ENCODE data around the gene SLX9. TPM values are rescaled to one million over a fixed set of nuclear protein-coding genes. Genes with fewer than 3 reads are reported as not detected.

Gene SLX9
- total and polyA plus RNA-seq, 2 experiments from 2014 or later: 25.6 to 35.8 TPM

DNA sequence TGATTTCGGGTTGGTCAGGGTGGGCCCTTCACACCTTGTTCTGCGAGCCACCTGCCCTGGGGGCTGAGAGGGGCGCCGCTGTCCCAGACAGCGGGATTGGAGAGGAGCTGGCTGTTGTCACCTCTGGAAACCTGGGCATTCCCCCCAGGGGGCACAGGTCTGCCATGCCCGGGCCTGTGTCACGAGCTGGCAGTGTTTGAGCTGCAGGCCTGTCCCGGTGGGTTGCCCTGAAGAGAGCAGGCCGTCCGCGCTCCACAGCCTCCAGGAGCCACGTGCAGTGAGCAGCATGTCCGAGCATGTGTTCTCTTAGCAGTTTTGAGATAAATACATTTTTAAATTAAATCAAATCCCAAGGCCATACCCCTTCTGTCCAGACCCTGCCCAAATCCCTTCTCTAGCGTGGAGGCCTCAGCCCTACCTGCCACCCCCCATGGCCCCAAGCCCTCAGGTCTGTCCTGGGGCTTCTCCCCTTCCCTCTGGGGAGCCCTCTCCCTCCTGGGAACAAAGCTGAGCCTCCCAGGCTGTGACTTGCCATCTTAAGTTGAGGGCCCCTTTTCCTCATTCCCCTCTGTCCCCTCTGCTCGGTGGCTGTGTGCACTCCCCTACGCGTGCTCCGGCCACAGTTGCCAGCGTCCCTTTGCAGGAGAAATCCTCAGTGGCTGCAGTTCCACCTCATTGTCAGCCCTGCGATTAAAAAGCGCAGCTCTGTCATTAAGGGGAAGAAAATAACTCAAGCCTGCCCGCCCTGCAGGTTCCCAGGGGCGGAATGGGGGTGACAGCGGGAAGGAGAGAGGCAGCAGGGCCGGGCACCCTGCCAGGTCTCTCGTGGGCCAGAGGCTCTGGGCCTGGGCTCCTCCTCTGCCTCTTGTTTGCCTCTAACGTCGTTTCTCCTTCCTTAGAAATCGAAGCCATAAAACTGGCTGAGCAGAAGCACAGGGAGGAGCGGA, 26.6 kb downstream of the SLX9 start:
- peaks cover 22% of the 10 kb centered on the region for H3K4me1 ChIP-seq (ENCODE audit: insufficient read depth)
- no peaks in the 10 kb centered on the region for H3K27me3 ChIP-seq (replicated peaks; ENCODE audit: insufficient read depth)
- peaks cover 3% of the 10 kb centered on the region; the same call in 1 of the 2 replicates for H3K36me3 ChIP-seq (ENCODE audit: low read depth)
- in situ Hi-C loops (cut with MboI): no loop called here
- no peak overlapping the region for H3K4me3 ChIP-seq
- no peak for DNase-seq
- H4K20me1 ChIP-seq (ENCODE audit: insufficient read depth): no peaks in the 10 kb centered on the region
- H3K9me3 ChIP-seq (ENCODE audit: low read depth): no peaks in the 10 kb centered on the region
- H3K9ac ChIP-seq: no peak overlapping the region
- H3K4me2 ChIP-seq (ENCODE audit: unreplicated experiment): no peak overlapping the region
- H3K9me2 ChIP-seq (ENCODE audit: insufficient read depth): no peaks in the 10 kb centered on the region
- TF ChIP-seq EZH2 (IDR thresholded peaks at IDR 0.05; ENCODE audit: insufficient read depth, poor library complexity, severe bottlenecking): no peak
- TF ChIP-seq EZH2phosphoT487 (IDR thresholded peaks at IDR 0.05; ENCODE audit: insufficient read depth, low read depth): no peak
- WGBS, 2 experiments (ENCODE audit: low coverage in 1 of 2, low lambda C conversion rate in 2 of 2, missing lambda C conversion rate in 2 of 2): 82 to 84% methylated on average over 30 of the region's 30 CpGs
- H3F3A ChIP-seq (ENCODE audit: insufficient read depth): peaks cover 27% of the 10 kb centered on the region
- H3K79me2 ChIP-seq (ENCODE audit: insufficient read depth): peaks cover 45% of the 10 kb centered on the region
- no peak overlapping the region for H3K27ac ChIP-seq
- H2AFZ ChIP-seq: no peak overlapping the region

DNA sequence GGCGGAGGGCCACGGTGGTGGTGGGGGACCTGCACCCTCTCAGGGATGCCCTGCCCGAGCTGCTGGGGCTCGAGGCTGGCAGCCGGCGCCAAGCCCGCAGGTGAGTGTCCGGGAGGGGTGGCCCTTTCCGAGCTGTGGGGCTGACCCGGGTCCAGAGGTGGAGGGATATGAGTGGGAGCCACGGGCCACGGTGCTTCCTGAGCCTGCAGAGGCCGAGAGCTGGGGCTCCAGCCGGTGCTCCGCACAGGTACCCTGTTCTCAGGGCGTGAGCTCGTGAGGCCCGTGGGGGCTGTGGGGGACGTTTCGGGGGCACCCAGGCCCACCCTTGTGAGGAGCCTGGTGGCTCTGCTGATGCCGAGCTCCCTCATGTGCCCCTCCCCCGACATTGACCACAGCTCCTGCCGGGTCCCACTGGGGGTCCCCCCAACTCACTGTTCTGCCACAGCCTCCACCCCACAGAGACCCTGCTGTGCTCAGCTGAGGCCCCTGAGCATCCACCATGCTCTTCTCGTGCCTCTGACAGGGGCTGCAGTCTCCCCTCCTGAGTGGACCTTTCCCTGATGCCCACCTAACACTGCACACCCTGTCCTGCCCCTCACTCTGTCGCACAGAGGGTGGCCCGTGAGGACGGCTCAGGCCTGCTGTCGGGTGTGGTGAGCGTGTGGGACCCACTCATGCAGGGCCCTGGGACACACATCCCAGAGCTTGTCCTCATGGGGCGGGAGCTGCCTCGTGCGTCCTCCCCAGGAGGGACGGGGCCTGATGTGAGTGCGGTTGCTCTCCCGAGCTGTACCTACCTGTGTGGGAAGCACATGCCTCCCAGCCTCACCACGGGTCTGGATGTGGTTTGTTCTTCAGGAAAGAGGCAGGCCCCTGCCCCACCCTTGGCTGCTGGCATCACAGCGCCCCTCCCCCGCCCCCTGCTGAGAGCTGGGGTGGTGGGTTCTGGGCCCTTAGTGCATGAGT, 27.5 kb downstream of the SLX9 start:
- 89 to 91% methylated on average over 32 to 36 of the region's 38 CpGs for WGBS, 2 experiments (ENCODE audit: low coverage in 1 of 2, low lambda C conversion rate in 2 of 2, missing lambda C conversion rate in 2 of 2)
- Histone ChIP-seq H3K9me3 (ENCODE audit: low read depth) (no peaks in the 10 kb centered on the region), H3K4me3 (no peak overlapping the region), H3K9me2 (ENCODE audit: insufficient read depth) (no peaks in the 10 kb centered on the region), H3K4me1 (ENCODE audit: insufficient read depth) (peaks cover 13% of the 10 kb centered on the region), H2AFZ (no peak overlapping the region), H3F3A (ENCODE audit: insufficient read depth) (peaks cover 18% of the 10 kb centered on the region), H3K36me3 (ENCODE audit: low read depth) (peaks cover 3% of the 10 kb centered on the region; the same call in 1 of the 2 replicates), H3K27me3 (replicated peaks; ENCODE audit: insufficient read depth) (no peaks in the 10 kb centered on the region), H3K27ac (no peak overlapping the region), H3K79me2 (ENCODE audit: insufficient read depth) (peaks cover 42% of the 10 kb centered on the region), H3K4me2 (ENCODE audit: unreplicated experiment) (no peak overlapping the region), H4K20me1 (ENCODE audit: insufficient read depth) (no peaks in the 10 kb centered on the region), H3K9ac (no peak overlapping the region)
- TF ChIP-seq EZH2phosphoT487 (IDR thresholded peaks at IDR 0.05; ENCODE audit: insufficient read depth, low read depth): no peak
- TF ChIP-seq EZH2 (IDR thresholded peaks at IDR 0.05; ENCODE audit: insufficient read depth, poor library complexity, severe bottlenecking): no peak
- in situ Hi-C loops (cut with MboI): no loop called here
- DNase-seq: no peak

DNA sequence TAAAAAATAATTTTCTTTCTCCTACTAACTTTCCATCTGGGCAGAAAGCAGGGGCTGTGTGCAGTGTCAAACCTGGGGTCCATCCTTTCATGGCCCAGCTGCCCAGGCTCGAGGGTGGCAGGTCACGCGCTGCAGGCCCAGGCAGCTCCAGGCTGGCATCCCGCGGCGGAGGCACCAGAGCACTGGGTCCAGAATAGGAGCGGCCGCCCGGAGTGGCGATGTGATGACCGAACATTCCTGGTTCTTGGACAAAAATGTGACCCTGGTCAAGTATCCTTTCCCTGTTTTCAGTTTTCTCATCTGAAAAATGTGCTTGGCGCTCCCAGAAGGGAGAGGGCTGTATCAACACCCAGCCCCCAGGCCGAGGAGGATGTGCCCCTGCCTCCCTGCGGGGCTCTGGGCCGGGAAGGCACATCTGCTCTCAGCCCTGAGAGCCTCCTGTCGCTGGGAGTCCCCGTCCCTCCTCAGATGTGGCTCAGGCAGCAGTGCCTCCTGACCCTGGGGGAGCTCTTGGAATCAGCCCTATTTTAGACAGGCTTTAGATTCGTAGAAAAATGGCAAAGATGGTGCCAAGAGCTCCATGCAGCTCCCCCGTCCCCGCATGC, 29.3 kb downstream of the SLX9 start:
- in situ Hi-C loops (cut with MboI): no loop called here
- Histone ChIP-seq H3K27ac (no peak overlapping the region), H3K9ac (no peak overlapping the region), H3K4me1 (ENCODE audit: insufficient read depth) (no peaks in the 10 kb centered on the region), H3K9me3 (ENCODE audit: low read depth) (no peaks in the 10 kb centered on the region), H3K36me3 (ENCODE audit: low read depth) (no peaks in the 10 kb centered on the region), H2AFZ (no peak overlapping the region), H3K79me2 (ENCODE audit: insufficient read depth) (peaks cover 34% of the 10 kb centered on the region), H3K4me2 (ENCODE audit: unreplicated experiment) (no peak overlapping the region), H3K4me3 (no peak overlapping the region), H4K20me1 (ENCODE audit: insufficient read depth) (no peaks in the 10 kb centered on the region), H3K9me2 (ENCODE audit: insufficient read depth) (no peaks in the 10 kb centered on the region), H3F3A (ENCODE audit: insufficient read depth) (peaks cover 1% of the 10 kb centered on the region), H3K27me3 (replicated peaks; ENCODE audit: insufficient read depth) (no peaks in the 10 kb centered on the region)
- WGBS, 2 experiments (ENCODE audit: low coverage in 1 of 2, low lambda C conversion rate in 2 of 2, missing lambda C conversion rate in 2 of 2): 86 to 87% methylated on average over 19 to 20 of the region's 20 CpGs
- no peak for DNase-seq
- TF ChIP-seq EZH2phosphoT487 (IDR thresholded peaks at IDR 0.05; ENCODE audit: insufficient read depth, low read depth) (no peak), EZH2 (IDR thresholded peaks at IDR 0.05; ENCODE audit: insufficient read depth, poor library complexity, severe bottlenecking) (no peak)

Measured in GM23248 (cell line).